A673 (cell line): ENCODE data around the gene CCDC88C. TPM values are rescaled to one million over a fixed set of nuclear protein-coding genes. Genes with fewer than 3 reads are reported as not detected.
A peak's percentile ranks its signal among the peaks of the same experiment; 100 is the strongest.

Source experiments
- BruUV-seq: library from RNA; stranded (reverse); fragments of 400-500 nt; replicated peaks from 2 replicates; lab custom pipeline; 2021; lab: Mats Ljungman, UMichigan
- CTCF ChIA-PET: fragments of 300-600 bp; sonication (Branson Sonifier 250); formaldehyde crosslinking; loops from one replicate; lab custom pipeline; 2022; ENCODE audit warnings: antibody characterized with exemption; lab: Charles Lee
- POLR2A ChIA-PET: fragments of 300-600 bp; sonication (Branson Sonifier 250); formaldehyde crosslinking; loops from one replicate; lab custom pipeline; 2022; ENCODE audit warnings: antibody characterized with exemption; ENCODE audit not compliant: low non-redundant PET; lab: Charles Lee
- DNase-seq: peaks from one replicate; pipeline ENCODE4 v3.0.0-alpha.2; 2015; ENCODE audit warnings: low spot score
- H3K27ac ChIP-seq: fragments of 200-600 bp; sonication (generic); 2 replicates; pipeline ENCODE4 v1.5.1; 2016; ENCODE audit warnings: mixed run types, low read depth, mild to moderate bottlenecking, mixed read lengths, antibody characterized with exemption, low read length; ENCODE audit not compliant: poor library complexity, severe bottlenecking
- H3K27me3 ChIP-seq: fragments of 200-600 bp; sonication (generic); replicated peaks from 2 replicates; pipeline ENCODE4 v1.6.1; 2017; ENCODE audit warnings: mixed run types, low read depth, mild to moderate bottlenecking, mixed read lengths, antibody characterized with exemption, low read length; ENCODE audit not compliant: insufficient read depth, poor library complexity
- H3K36me3 ChIP-seq: fragments of 200-600 bp; sonication (generic); 2 replicates; pipeline ENCODE4 v1.6.1; 2016; ENCODE audit warnings: mixed run types, mild to moderate bottlenecking, mixed read lengths, antibody characterized with exemption, low read length; ENCODE audit not compliant: insufficient read depth, poor library complexity, severe bottlenecking
- H3K4me1 ChIP-seq: fragments of 200-600 bp; sonication (generic); 2 replicates; pipeline ENCODE4 v1.6.1; 2017; ENCODE audit warnings: mixed run types, mild to moderate bottlenecking, mixed read lengths, antibody characterized with exemption, low read length; ENCODE audit not compliant: insufficient read depth, poor library complexity, severe bottlenecking
- H3K4me3 ChIP-seq: fragments of 200-600 bp; sonication (generic); 2 replicates; pipeline ENCODE4 v1.5.1; 2016; ENCODE audit warnings: low read depth, mixed run types, mild to moderate bottlenecking, mixed read lengths, low read length; ENCODE audit not compliant: poor library complexity, severe bottlenecking
- H3K9me3 ChIP-seq: fragments of 200-600 bp; sonication (generic); 2 replicates; pipeline ENCODE4 v1.6.1; 2016; ENCODE audit warnings: mixed run types, low read depth, mild to moderate bottlenecking, mixed read lengths, antibody characterized with exemption, low read length; ENCODE audit not compliant: poor library complexity, severe bottlenecking
- EZH2 ChIP-seq: fragments of 200-600 bp; sonication (generic); IDR thresholded peaks from 2 replicates; pipeline ENCODE4 v1.6.1; 2017; ENCODE audit warnings: borderline replicate concordance, low read depth, mild to moderate bottlenecking, mixed read lengths, antibody characterized with exemption, low read length; ENCODE audit not compliant: poor library complexity, severe bottlenecking
- intact Hi-C: fragments of 100-400 bp; cut with micrococcal nuclease; formaldehyde crosslinking; loops from one replicate; pipeline ENCODE4 v1.10.0; 2022; ENCODE audit not compliant: unreplicated experiment
- total RNA-seq: library from RNA; stranded (reverse); gene quantifications from 2 replicates; pipeline ENCODE4 v1.2.3, GENCODE V29; 2021
- TF ChIP-seq, protein P1 (sequence below): fragments of 300-800, 200-600 bp; sonication (generic); conservative IDR thresholded peaks from 2 replicates; pipeline ENCODE4 v1.5.1; 2017; ENCODE audit warnings: low read depth, mild to moderate bottlenecking, antibody characterized with exemption, low read length, moderate library complexity, mixed read lengths

Gene CCDC88C
- total RNA-seq, 1 experiment from 2014 or later: 49.1 TPM

DNA sequence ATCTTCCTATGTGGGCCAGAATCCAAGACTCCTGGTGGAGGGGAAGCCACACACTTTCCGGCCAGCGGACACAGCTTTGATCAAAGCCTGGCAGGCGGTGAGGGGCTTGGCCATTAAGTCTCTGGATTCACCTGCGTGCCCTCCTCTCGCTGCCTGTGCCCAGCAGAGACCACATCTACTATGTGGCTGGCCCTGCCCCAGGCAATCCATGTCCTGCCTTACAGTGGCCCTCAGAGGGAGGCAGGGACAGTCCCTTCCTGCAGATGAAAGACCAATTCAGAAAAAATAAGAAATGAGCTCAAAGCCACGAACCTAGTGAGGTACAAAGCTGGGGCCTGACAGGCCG is 90.4 kb downstream of the CCDC88C start:
- intact Hi-C loops: no loop called here
- no peak overlapping the region for H3K4me3 ChIP-seq
- BruUV-seq: no TSS peak
- peaks cover 15% of the 10 kb centered on the region for H3K4me1 ChIP-seq
- CTCF ChIA-PET: interaction anchor here (0.6 kb wide), 1 partner anchor 762 kb away, joined by 6 read pairs; no protein-coding TSS in a partner anchor
- H3K27ac ChIP-seq: peak overlapping the region; percentile 46
- no peaks in the 10 kb centered on the region for H3K9me3 ChIP-seq
- TF ChIP-seq, protein P1, sequence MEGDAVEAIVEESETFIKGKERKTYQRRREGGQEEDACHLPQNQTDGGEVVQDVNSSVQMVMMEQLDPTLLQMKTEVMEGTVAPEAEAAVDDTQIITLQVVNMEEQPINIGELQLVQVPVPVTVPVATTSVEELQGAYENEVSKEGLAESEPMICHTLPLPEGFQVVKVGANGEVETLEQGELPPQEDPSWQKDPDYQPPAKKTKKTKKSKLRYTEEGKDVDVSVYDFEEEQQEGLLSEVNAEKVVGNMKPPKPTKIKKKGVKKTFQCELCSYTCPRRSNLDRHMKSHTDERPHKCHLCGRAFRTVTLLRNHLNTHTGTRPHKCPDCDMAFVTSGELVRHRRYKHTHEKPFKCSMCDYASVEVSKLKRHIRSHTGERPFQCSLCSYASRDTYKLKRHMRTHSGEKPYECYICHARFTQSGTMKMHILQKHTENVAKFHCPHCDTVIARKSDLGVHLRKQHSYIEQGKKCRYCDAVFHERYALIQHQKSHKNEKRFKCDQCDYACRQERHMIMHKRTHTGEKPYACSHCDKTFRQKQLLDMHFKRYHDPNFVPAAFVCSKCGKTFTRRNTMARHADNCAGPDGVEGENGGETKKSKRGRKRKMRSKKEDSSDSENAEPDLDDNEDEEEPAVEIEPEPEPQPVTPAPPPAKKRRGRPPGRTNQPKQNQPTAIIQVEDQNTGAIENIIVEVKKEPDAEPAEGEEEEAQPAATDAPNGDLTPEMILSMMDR: no peak
- TF ChIP-seq EZH2: no peak
- peaks cover 4% of the 10 kb centered on the region for H3K36me3 ChIP-seq
- H3K27me3 ChIP-seq: no peaks in the 10 kb centered on the region
- POLR2A ChIA-PET: no interaction called here
- no peak for DNase-seq

DNA sequence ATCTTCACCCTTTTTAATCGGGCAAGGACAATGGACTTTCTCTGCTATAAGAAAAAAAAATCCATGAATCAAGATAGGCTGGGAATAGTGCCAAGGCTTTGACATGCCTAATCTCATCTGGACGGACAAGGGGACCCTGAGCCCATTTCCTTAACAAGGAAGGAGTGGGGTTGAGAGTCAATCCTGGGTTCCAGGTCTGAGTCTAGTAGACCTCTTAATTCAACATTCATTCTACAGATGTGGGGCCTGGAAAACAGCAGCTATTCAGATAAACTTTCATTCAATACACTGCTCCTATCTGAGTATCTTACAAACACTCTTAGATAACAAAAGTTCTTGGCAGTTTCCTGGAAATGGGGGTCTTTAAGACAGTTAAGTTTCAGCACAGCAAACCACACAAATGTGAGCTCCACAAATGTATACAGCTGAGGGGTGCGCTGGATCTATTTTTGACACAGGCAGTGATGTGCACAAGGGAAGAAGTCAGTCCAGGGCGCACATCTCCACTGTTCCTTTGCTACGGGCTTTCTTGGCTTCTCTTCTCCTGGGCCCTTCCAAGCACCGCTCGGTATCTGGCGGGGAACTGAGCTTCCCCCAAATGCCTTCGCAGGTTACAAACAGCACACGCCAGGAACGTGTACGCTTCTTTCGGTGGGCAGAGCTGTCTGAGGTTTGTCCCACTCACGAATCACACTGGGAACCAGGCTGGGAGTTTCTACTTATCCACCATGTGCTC is 90.9 kb downstream of the CCDC88C start:
- intact Hi-C loops: no loop called here
- Histone ChIP-seq H3K27ac (peak overlapping the region; percentile 46), H3K27me3 (no peaks in the 10 kb centered on the region), H3K4me1 (peaks cover 15% of the 10 kb centered on the region), H3K9me3 (no peaks in the 10 kb centered on the region), H3K36me3 (peaks cover 4% of the 10 kb centered on the region), H3K4me3 (no peak overlapping the region)
- DNase-seq: no peak
- ChIA-PET POLR2A (no interaction called here), CTCF (interaction anchor here (0.6 kb wide), 1 partner anchor 763 kb away, joined by 6 read pairs; no protein-coding TSS in a partner anchor)
- TF ChIP-seq, protein P1: no peak
- TF ChIP-seq EZH2: no peak
- BruUV-seq: no TSS peak

DNA sequence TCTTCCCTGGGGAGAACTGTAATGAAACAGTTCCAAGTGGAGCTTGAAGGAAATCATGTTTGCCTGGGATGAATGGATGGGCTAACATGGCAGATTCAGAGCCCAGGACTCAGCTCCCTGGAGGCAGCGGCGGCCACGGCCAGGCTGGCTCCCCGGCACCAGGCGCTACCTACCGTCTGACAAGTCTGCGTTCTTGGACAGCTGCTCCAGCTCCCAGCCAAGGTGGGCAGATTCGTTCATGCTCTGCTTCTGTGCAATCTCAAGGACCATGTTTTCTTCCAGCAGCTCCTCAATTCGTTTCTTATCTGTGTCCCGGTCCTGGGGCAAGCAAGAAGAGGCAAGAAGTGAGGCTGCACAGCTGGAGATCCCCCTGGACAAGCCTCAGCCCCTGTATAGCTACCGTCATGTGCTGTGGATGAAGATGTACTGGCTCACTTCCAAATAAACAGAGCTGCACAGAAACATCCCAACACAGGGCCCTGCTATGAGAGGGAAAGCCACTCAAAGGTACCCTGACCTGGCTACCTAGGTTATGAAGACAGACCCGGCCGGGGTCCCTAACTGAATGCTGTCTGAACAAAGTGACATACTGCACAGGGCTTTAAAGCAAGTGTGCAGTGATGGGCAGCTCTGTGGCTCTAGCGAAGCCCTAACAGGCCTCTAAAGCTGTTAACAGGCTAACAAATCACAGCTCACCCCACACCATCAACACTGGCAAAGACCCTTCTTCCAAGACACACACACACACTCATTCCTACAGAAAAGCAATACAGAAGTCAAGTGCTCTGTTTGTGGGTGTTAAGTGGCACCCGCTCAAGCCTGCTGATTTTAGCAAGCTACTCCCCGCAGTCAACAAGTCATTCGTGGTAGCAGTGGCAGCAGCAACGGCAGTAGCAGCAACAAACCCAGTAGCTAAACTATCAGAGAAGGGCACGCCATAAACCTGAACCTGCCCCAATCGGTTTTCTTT is 92.7 kb downstream of the CCDC88C start:
- H3K4me1 ChIP-seq: peaks cover 15% of the 10 kb centered on the region
- DNase-seq: no peak
- no peak overlapping the region for H3K4me3 ChIP-seq
- no peaks in the 10 kb centered on the region for H3K9me3 ChIP-seq
- ChIA-PET POLR2A (no interaction called here), CTCF (interaction anchor here (0.6 to 1.9 kb wide), 4 partner anchors 93 to 1839 kb away, joined by 3 to 19 read pairs (median 3); partner anchors contain the start of gene CCDC88C)
- intact Hi-C loops: loop anchor here (5.0 kb wide), 1 partner anchor 587 kb away; no protein-coding TSS in a partner anchor
- peak overlapping the region; percentile 60 for H3K27ac ChIP-seq
- peaks cover 4% of the 10 kb centered on the region for H3K36me3 ChIP-seq
- no peaks in the 10 kb centered on the region for H3K27me3 ChIP-seq
- no TSS peak for BruUV-seq
- TF ChIP-seq, protein P1: no peak
- no peak for TF ChIP-seq EZH2
